Activated T-helper 9 cell treated with anti-CD3 and anti-CD28 coated beads, Interleukin-2, amount 50 U/mL, for 16 hours (primary cell): ENCODE data around the gene TRABD.

Source experiments
- DNase-seq: peaks from one replicate; pipeline ENCODE4 v3.0.0-alpha.2; 2020; ENCODE audit warnings: low read depth

TRABD gene

GRCh38 chr22:50174382-50175190 is 11.1 kb upstream of the TRABD start:
- no peak for DNase-seq

- DNase-seq: no peak
Measured at GRCh38 chr22:50175191-50175461, 10.6 kb upstream of the TRABD start.

GRCh38 chr22:50175921-50176849 is 9.5 kb upstream of the TRABD start:
- DNase-seq: no peak

GRCh38 chr22:50176850-50177536 is 8.7 kb upstream of the TRABD start:
- no peak for DNase-seq

- no peak for DNase-seq
Measured at GRCh38 chr22:50177537-50178470, 7.9 kb upstream of the TRABD start.

GRCh38 chr22:50178471-50178864 is 7.2 kb upstream of the TRABD start:
- DNase-seq: no peak

- DNase-seq: no peak
Measured at GRCh38 chr22:50178871-50179869, 6.5 kb upstream of the TRABD start.

GRCh38 chr22:50179937-50180726 is 5.6 kb upstream of the TRABD start:
- no peak for DNase-seq

GRCh38 chr22:50180727-50181521 is 4.8 kb upstream of the TRABD start:
- DNase-seq: no peak

GRCh38 chr22:50182176-50183081 is 3.3 kb upstream of the TRABD start:
- no peak for DNase-seq

- DNase-seq: no peak
Measured at GRCh38 chr22:50183141-50183971, 2.4 kb upstream of the TRABD start.

- no peak for DNase-seq
Measured at GRCh38 chr22:50184004-50184901, 1.5 kb upstream of the TRABD start.

GRCh38 chr22:50184902-50185374 is 775 bp upstream of the TRABD start:
- DNase-seq: no peak

GRCh38 chr22:50186181-50186714 is 535 bp downstream of the TRABD start:
- no peak for DNase-seq
